ENCODE measurements around the gene SLC34A3. TPM values are rescaled to one million over a fixed set of nuclear protein-coding genes. Genes with fewer than 3 reads are reported as not detected.
A peak's percentile ranks its signal among the peaks of the same experiment; 100 is the strongest.

Gene SLC34A3
- total RNA-seq, 3 donors from 2014 or later = not detected

DNA sequence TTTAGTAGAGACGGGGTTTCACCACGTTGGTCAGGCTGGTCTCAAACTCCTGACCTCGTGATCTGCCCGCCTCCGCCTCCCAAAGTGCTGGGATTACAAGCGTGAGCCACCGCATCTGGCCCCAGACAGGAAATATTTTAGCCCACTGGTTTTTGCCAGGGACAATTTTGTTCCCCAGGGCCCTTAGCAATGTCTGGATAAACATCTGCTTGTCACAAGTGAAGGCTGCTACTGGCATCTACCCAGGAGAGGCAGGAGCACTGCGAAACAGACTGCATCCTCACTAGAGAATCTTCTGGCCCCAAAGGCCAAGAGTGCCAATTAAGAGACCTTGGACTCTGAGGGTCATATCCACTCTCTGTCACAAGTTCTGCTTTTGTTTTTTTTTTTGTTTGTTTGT, 27.7 kb upstream of the SLC34A3 start:
- no peak for TF ChIP-seq CTCF (IDR thresholded peaks at IDR 0.05)
- ATAC-seq = no peak
- intact Hi-C loops (cut with DNase I, micrococcal nuclease) = no loop called here
- Histone ChIP-seq H3K36me3 (ENCODE audit: low read depth) (peaks cover 3% of the 10 kb centered on the region), H3K4me3 (no peak overlapping the region), H3K9me3 (no peaks in the 10 kb centered on the region), H3K4me1 (ENCODE audit: low read depth) (peaks cover 47% of the 10 kb centered on the region)
- DNase-seq = no peak

DNA sequence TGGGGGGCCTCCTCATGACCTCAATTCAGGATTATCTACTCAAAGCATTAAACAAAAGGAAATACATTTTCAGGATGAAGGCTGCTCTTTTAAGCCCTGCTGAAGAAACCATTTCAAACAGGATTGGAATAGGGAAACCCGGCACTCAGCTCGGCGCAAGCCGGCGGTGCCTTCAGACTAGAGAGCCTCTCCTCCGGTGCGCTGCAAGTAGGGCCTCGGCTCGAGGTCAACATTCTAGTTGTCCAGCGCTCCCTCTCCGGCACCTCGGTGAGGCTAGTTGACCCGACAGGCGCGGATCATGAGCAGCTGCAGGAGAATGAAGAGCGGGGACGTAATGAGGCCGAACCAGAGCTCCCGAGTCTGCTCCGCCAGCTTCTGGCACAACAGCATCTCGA, 26.0 kb upstream of the SLC34A3 start:
- peaks cover 3% of the 10 kb centered on the region for H3K36me3 ChIP-seq (ENCODE audit: low read depth)
- H3K4me1 ChIP-seq (ENCODE audit: low read depth) = peaks cover 34% of the 10 kb centered on the region
- ATAC-seq = no peak
- peak overlapping the region; percentile 87 for H3K4me3 ChIP-seq
- intact Hi-C loops (cut with DNase I, micrococcal nuclease) = no loop called here
- no peaks in the 10 kb centered on the region for H3K9me3 ChIP-seq
- DNase-seq = no peak
- TF ChIP-seq CTCF (IDR thresholded peaks at IDR 0.05) = no peak

DNA sequence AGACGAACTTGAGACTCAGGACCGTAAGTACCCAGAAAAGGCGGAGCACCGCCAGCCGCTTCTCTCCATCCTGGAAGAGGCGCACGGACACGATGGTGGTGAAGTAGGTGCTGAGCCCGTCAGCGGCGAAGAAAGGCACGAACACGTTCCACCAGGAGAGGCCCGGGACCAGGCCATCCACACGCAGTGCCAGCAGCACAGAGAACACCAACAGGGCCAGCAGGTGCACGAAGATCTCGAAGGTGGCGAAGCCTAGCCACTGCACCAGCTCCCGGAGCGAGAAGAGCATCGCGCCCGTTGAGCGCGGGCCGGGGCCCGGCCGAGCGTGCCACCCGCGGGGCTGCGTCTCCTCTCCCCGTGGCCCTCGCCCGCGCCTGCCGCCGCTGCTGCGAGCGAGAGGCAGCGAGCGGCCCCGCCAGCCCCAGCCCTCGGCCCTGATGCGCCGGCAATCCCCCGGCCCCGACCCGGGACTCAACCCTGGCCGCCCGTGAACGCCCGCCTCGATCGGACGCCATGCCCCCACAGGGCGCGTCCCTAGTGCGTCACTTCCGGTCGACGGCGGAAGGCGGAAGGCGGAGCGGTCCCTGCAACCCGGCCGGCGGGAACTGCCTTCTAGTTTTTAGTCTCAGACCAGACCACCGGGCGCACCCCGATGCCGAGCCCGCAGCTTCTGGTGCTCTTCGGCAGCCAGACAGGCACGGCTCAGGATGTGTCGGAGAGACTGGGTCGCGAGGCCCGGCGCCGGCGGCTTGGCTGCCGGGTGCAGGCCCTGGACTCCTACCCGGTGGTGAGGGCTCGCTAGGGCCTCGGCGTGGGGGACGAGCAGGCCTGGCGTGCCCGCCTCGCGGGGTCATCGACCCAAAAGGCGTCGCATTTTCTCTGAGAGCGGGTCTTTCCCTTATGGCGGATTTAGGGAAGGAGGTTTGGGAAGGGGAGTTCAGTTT, 25.3 kb upstream of the SLC34A3 start, which contains the start of the genes NDOR1 and TMEM203:
TSS of gene NDOR1 (plus strand) at position 575 of the 944 bp plus-strand sequence. CDS start at position 653, 78 bp downstream.
TSS of gene TMEM203 (minus strand) at position 523 of the 944 bp plus-strand sequence. CDS start at position 289, 234 bp downstream.
- Histone ChIP-seq H3K4me3 (peak within 1 kb of the TSS; percentile 87), H3K36me3 (ENCODE audit: low read depth) (peaks cover 3% of the 10 kb centered on the region), H3K9me3 (no peaks in the 10 kb centered on the region), H3K4me1 (ENCODE audit: low read depth) (peaks cover 33% of the 10 kb centered on the region)
- DNase-seq (peak; percentile 95), ATAC-seq (peak; percentile 73)
- no peak for TF ChIP-seq CTCF (IDR thresholded peaks at IDR 0.05)
- intact Hi-C loops (cut with DNase I, micrococcal nuclease) = no loop called here

DNA sequence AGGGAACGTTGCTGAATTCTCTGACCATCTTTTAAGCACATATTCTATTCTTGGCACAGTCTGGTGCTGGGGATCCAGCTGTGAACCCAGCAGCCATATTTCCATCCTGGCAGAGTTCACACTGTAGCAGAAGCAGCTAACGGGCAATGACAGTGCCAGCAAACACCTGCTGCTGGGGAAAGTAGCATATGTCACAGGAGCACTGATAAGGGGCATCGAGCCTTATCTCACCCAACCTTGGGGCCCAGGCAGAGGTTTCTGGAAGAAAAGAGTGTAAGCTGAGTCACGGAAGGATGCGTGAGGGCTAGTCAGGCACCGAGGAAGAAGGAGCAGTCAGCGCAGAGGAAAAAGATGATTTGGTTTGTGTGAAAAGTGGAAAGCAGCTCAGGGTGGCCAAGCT, 24.1 kb upstream of the SLC34A3 start:
- Histone ChIP-seq H3K36me3 (ENCODE audit: low read depth) (no peaks in the 10 kb centered on the region), H3K4me1 (ENCODE audit: low read depth) (peaks cover 30% of the 10 kb centered on the region), H3K4me3 (no peak overlapping the region), H3K9me3 (no peaks in the 10 kb centered on the region)
- intact Hi-C loops (cut with DNase I, micrococcal nuclease) = no loop called here
- no peak for TF ChIP-seq CTCF (IDR thresholded peaks at IDR 0.05)
- DNase-seq (no peak), ATAC-seq (no peak)

GRCh38 chr9:137211532-137211931, 19.2 kb upstream of the SLC34A3 start:
- H3K9me3 ChIP-seq = no peaks in the 10 kb centered on the region
- TF ChIP-seq CTCF (IDR thresholded peaks at IDR 0.05) = no peak
- ATAC-seq (no peak), DNase-seq (no peak)
- intact Hi-C loops (cut with DNase I, micrococcal nuclease) = no loop called here
- H3K4me1 ChIP-seq (ENCODE audit: low read depth) = peaks cover 1% of the 10 kb centered on the region
- no peak overlapping the region for H3K4me3 ChIP-seq
- H3K36me3 ChIP-seq (ENCODE audit: low read depth) = no peaks in the 10 kb centered on the region
